Neural cell (in vitro differentiated cells): ENCODE results near the gene GLE1. TPM values are rescaled to one million over a fixed set of nuclear protein-coding genes. Genes with fewer than 3 reads are reported as not detected.

Experiments used
- H2AFZ ChIP-seq: fragments of 200-600, 300-800 bp; sonication (generic), shearing (Covaris generic); 2 replicates; pipeline ENCODE4 v1.6.0; 2014; ENCODE audit warnings: low read depth, mild to moderate bottlenecking, antibody characterized with exemption, low read length, moderate library complexity
- H3F3A ChIP-seq: fragments of 200-600 bp; shearing (Covaris generic); 2 replicates; pipeline ENCODE4 v1.6.1; 2016; ENCODE audit warnings: mild to moderate bottlenecking, moderate library complexity, mixed read lengths, antibody characterized with exemption, low read length; ENCODE audit not compliant: insufficient read depth, poor library complexity, severe bottlenecking
- H3K27ac ChIP-seq: fragments of 200-600, 300-800 bp; sonication (generic), shearing (Covaris generic); 2 replicates; pipeline ENCODE4 v1.5.1; 2014; ENCODE audit warnings: mild to moderate bottlenecking, low read length, moderate library complexity
- H3K27me3 ChIP-seq: fragments of 300-800, 200-600 bp; sonication (generic), shearing (Covaris generic); 2 replicates; pipeline ENCODE4 v1.6.0; 2014; ENCODE audit warnings: mild to moderate bottlenecking, low read depth, low read length, moderate library complexity; ENCODE audit not compliant: insufficient read depth
- H3K36me3 ChIP-seq: fragments of 300-800, 200-600 bp; sonication (generic), shearing (Covaris generic); 2 replicates; pipeline ENCODE4 v1.5.1; 2014; ENCODE audit warnings: mild to moderate bottlenecking, antibody characterized with exemption, low read length, moderate library complexity; ENCODE audit not compliant: insufficient read depth
- H3K4me2 ChIP-seq: fragments of 300-800, 200-600 bp; sonication (generic), shearing (Covaris generic); 2 replicates; pipeline ENCODE4 v1.6.0; 2014; ENCODE audit warnings: mild to moderate bottlenecking, low read length
- H3K4me3 ChIP-seq: fragments of 300-800, 200-600 bp; sonication (generic), shearing (Covaris generic); 2 replicates; pipeline ENCODE4 v1.5.1; 2014; ENCODE audit warnings: mild to moderate bottlenecking, low read length, moderate library complexity
- H3K79me2 ChIP-seq: fragments of 200-600 bp; shearing (Covaris generic); replicated peaks from 2 replicates; pipeline ENCODE4 v1.6.0; 2014; ENCODE audit warnings: mild to moderate bottlenecking, low read length, moderate library complexity; ENCODE audit not compliant: insufficient read depth
- H3K9ac ChIP-seq: fragments of 300-800, 200-600 bp; sonication (generic), shearing (Covaris generic); 2 replicates; pipeline ENCODE4 v1.6.1; 2016; ENCODE audit warnings: mild to moderate bottlenecking, low read length, mixed read lengths
- H3K9me2 ChIP-seq: fragments of 200-600 bp; shearing (Covaris generic); 2 replicates; pipeline ENCODE4 v1.6.1; 2016; ENCODE audit warnings: mild to moderate bottlenecking, low read length, mixed read lengths; ENCODE audit not compliant: insufficient read depth
- H3K9me3 ChIP-seq: fragments of 200-600, 300-800 bp; sonication (generic), shearing (Covaris generic); 2 replicates; pipeline ENCODE4 v1.6.1; 2016; ENCODE audit warnings: mild to moderate bottlenecking, mixed run types, low read length, moderate library complexity, mixed read lengths
- H4K20me1 ChIP-seq: fragments of 200-600 bp; shearing (Covaris generic); 2 replicates; pipeline ENCODE4 v1.6.1; 2016; ENCODE audit warnings: mild to moderate bottlenecking, mixed run types; ENCODE audit not compliant: insufficient read depth
- EP300 ChIP-seq: fragments of 450-650 bp; conservative IDR thresholded peaks from 2 replicates; pipeline ENCODE4 v1.6.1; 2014; ENCODE audit warnings: antibody characterized with exemption, mild to moderate bottlenecking, moderate library complexity; ENCODE audit not compliant: poor library complexity, severe bottlenecking
- EZH2 ChIP-seq: fragments of 200-600, 300-800 bp; shearing (Covaris generic), sonication (generic); IDR thresholded peaks from 2 replicates; pipeline ENCODE4 v1.6.1; 2014; ENCODE audit warnings: antibody characterized with exemption, low read length, borderline replicate concordance, mild to moderate bottlenecking; ENCODE audit not compliant: insufficient read depth, poor library complexity, severe bottlenecking
- MXI1 ChIP-seq: fragments of 450-650 bp; conservative IDR thresholded peaks from 2 replicates; pipeline ENCODE4 v1.6.1; 2014; ENCODE audit warnings: antibody characterized with exemption, mild to moderate bottlenecking; ENCODE audit not compliant: poor library complexity, severe bottlenecking
- POLR2AphosphoS5 ChIP-seq: IDR thresholded peaks from 2 replicates; pipeline ENCODE4 v1.6.1; 2012
- RAD21 ChIP-seq: fragments of 450-650 bp; conservative IDR thresholded peaks from 2 replicates; pipeline ENCODE4 v1.6.1; 2014; ENCODE audit warnings: antibody characterized with exemption, mild to moderate bottlenecking, moderate library complexity
- SMC3 ChIP-seq: fragments of 450-650 bp; conservative IDR thresholded peaks from 2 replicates; pipeline ENCODE4 v1.6.1; 2014; ENCODE audit warnings: antibody characterized with exemption, mild to moderate bottlenecking, moderate library complexity; ENCODE audit not compliant: poor library complexity
- TAF1 ChIP-seq: IDR thresholded peaks from 2 replicates; pipeline ENCODE4 v1.6.1; 2012; ENCODE audit warnings: low read depth
- polyA plus RNA-seq: library from polyadenylated mRNA; depleted of rRNA; stranded (reverse); fragments of >200 nt; gene quantifications from 2 replicates; pipeline ENCODE4 v1.2.3, GENCODE V29; 2014
- TF ChIP-seq, protein P1 (sequence below): IDR thresholded peaks from 2 replicates; pipeline ENCODE4 v1.6.1; 2012; ENCODE audit warnings: borderline replicate concordance
- TF ChIP-seq, protein P2 (sequence below): fragments of 450-650 bp; IDR thresholded peaks from 2 replicates; pipeline ENCODE4 v1.5.1; 2014; ENCODE audit warnings: antibody characterized with exemption, mild to moderate bottlenecking, moderate library complexity; ENCODE audit not compliant: poor library complexity, severe bottlenecking

The GLE1 gene
- polyA plus RNA-seq, 1 donor from 2014 or later = 29.6 TPM

GRCh38 chr9:128551657-128552152, 47.2 kb downstream of the GLE1 start:
- Histone ChIP-seq H3K36me3 (no peaks in the 10 kb centered on the region), H4K20me1 (peaks cover 14% of the 10 kb centered on the region), H3K9ac (peak overlapping the region; percentile 96), H3K79me2 (peaks cover 43% of the 10 kb centered on the region), H3K9me2 (no peaks in the 10 kb centered on the region), H3F3A (peaks cover 12% of the 10 kb centered on the region), H3K27me3 (no peaks in the 10 kb centered on the region), H3K4me2 (peak overlapping the region; percentile 87), H3K9me3 (no peaks in the 10 kb centered on the region), H3K27ac (peak overlapping the region; percentile 82), H2AFZ (peak overlapping the region; percentile 51), H3K4me3 (peak overlapping the region; percentile 98)
- no peak for TF ChIP-seq TAF1
- TF ChIP-seq, protein P1, sequence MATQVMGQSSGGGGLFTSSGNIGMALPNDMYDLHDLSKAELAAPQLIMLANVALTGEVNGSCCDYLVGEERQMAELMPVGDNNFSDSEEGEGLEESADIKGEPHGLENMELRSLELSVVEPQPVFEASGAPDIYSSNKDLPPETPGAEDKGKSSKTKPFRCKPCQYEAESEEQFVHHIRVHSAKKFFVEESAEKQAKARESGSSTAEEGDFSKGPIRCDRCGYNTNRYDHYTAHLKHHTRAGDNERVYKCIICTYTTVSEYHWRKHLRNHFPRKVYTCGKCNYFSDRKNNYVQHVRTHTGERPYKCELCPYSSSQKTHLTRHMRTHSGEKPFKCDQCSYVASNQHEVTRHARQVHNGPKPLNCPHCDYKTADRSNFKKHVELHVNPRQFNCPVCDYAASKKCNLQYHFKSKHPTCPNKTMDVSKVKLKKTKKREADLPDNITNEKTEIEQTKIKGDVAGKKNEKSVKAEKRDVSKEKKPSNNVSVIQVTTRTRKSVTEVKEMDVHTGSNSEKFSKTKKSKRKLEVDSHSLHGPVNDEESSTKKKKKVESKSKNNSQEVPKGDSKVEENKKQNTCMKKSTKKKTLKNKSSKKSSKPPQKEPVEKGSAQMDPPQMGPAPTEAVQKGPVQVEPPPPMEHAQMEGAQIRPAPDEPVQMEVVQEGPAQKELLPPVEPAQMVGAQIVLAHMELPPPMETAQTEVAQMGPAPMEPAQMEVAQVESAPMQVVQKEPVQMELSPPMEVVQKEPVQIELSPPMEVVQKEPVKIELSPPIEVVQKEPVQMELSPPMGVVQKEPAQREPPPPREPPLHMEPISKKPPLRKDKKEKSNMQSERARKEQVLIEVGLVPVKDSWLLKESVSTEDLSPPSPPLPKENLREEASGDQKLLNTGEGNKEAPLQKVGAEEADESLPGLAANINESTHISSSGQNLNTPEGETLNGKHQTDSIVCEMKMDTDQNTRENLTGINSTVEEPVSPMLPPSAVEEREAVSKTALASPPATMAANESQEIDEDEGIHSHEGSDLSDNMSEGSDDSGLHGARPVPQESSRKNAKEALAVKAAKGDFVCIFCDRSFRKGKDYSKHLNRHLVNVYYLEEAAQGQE = no peak
- no peak for TF ChIP-seq POLR2AphosphoS5
- no peak for TF ChIP-seq RAD21
- TF ChIP-seq SMC3 = no peak
- no peak for TF ChIP-seq MXI1
- TF ChIP-seq, protein P2, sequence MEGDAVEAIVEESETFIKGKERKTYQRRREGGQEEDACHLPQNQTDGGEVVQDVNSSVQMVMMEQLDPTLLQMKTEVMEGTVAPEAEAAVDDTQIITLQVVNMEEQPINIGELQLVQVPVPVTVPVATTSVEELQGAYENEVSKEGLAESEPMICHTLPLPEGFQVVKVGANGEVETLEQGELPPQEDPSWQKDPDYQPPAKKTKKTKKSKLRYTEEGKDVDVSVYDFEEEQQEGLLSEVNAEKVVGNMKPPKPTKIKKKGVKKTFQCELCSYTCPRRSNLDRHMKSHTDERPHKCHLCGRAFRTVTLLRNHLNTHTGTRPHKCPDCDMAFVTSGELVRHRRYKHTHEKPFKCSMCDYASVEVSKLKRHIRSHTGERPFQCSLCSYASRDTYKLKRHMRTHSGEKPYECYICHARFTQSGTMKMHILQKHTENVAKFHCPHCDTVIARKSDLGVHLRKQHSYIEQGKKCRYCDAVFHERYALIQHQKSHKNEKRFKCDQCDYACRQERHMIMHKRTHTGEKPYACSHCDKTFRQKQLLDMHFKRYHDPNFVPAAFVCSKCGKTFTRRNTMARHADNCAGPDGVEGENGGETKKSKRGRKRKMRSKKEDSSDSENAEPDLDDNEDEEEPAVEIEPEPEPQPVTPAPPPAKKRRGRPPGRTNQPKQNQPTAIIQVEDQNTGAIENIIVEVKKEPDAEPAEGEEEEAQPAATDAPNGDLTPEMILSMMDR = no peak
- TF ChIP-seq EZH2 = no peak
- TF ChIP-seq EP300 = no peak

DNA sequence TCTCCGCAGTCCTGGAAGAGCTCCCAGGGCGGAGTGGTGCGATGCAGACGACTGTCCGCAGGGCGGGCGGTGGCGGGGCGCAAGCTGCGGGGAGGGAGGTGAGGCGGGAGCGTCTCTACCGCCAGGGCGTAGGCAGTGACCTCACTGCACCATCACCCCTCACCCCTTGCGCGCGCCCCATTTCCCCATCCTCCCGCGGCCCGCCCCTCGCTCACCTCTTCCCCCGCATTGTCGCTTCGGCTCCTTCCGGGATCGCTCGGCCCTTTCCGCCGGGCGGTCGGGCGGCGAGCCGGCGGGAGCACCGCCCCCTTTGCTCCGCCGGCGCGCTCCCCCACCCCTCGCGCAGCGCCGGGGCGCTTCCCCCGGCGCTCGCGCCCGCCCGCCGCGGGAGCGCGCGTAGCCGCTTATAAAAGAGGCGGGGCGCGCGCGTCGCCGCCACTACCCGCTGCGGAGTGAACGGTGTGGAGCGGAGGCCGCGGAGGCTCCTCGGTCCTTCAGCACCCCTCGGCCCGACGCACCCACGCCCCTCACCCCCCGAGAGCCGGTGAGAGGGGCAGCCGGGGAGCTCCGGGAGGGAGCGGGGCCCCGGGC, 47.7 kb downstream of the GLE1 start, which contains the start of gene SPTAN1:
Gene SPTAN1 (plus strand): TSS at position 435 of the 591 bp plus-strand sequence. CDS start 14,154 bp downstream, outside the sequence.
- peaks cover 49% of the 10 kb centered on the region for H3K79me2 ChIP-seq
- H2AFZ ChIP-seq = peak within 1 kb of the TSS; percentile 51
- H3K36me3 ChIP-seq = no peaks in the 10 kb centered on the region
- H3K4me3 ChIP-seq = peak within 1 kb of the TSS; percentile 98
- no peaks in the 10 kb centered on the region for H3K9me2 ChIP-seq
- H4K20me1 ChIP-seq = peaks cover 14% of the 10 kb centered on the region
- peak within 1 kb of the TSS; percentile 92 for H3K27ac ChIP-seq
- H3K27me3 ChIP-seq = no peaks in the 10 kb centered on the region
- H3K4me2 ChIP-seq = peak within 1 kb of the TSS; percentile 96
- peak within 1 kb of the TSS; percentile 98 for H3K9ac ChIP-seq
- peaks cover 12% of the 10 kb centered on the region for H3F3A ChIP-seq
- TF ChIP-seq TAF1 = peak; percentile 85
- TF ChIP-seq MXI1 = peak; percentile 74
- TF ChIP-seq SMC3 = no peak
- TF ChIP-seq, protein P1 = peak; percentile 90
- TF ChIP-seq EZH2 = no peak
- TF ChIP-seq POLR2AphosphoS5 = peak; percentile 93
- TF ChIP-seq EP300 = peak; percentile 40
- TF ChIP-seq, protein P2 = no peak
- TF ChIP-seq RAD21 = no peak
- no peaks in the 10 kb centered on the region for H3K9me3 ChIP-seq
